Measurements from ENCODE around the gene DNAI7. TPM values are rescaled to one million over a fixed set of nuclear protein-coding genes. Genes with fewer than 3 reads are reported as not detected.

The DNAI7 gene, protein sequence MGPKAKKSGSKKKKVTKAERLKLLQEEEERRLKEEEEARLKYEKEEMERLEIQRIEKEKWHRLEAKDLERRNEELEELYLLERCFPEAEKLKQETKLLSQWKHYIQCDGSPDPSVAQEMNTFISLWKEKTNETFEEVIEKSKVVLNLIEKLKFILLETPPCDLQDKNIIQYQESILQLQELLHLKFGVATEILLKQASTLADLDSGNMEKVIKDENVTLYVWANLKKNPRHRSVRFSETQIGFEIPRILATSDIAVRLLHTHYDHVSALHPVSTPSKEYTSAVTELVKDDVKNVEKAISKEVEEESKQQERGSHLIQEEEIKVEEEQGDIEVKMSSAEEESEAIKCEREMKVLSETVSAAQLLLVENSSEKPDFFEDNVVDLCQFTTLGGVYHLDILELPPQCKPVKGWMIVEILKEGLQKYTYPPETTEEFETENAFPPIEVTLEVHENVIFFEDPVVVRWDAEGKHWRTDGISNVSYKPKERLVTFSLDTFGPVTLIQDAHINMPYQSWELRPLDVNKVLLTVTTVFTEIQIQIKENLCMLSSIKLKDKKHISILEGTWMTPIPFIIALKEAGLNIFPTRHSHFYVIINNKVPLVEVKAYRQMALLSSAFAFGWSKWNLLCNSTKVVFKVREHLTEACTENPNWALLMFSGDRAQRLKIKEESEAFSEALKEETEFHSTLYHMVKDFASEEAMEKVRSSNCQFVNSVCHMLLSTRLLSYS
- total RNA-seq: not detected in 2 replicates

DNA sequence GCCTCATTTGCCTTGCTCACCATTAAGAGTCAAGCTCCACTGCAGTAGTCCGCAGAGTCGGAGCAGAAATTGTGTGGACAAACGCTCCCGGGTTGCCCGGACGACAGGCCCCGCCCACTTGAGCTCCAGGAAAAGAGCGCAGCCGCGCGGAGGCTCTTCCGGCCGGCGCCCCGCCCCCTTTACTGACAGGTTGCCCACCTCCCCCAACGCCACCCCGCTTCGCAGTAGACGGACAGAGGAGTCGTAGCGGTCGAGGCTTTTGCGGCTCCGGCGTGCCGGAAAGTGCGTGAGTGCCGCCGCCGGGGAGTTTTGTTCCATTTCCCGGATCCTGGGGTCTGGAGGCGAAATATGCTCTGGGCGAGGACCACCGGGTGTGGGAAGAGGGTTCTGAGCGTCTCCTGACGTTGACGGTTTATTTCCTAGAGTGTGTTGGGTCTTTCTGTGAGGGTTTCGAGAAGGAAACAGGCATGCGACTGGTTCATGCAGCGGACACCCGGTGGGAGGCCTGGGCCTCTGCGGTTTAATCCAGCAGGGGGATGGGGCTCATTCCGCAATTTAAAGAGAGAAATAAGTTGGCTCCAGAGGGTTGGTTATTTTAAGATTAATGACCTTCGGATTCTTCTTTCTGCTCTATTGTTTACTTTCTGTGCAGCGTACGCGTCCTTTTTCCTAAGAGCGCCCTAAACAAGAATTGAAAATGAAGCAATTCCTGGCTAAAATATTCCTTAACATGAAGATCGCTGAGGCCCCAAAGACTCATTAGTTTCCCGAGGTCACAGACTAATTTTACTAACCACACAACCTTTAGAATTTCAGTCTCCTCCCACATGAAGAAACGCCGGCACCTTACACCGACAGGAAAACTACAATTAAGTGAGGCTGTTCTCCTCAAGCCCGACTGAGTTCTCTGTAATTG, at the start of gene DNAI7, which contains the start of gene ETFRF1:
DNAI7 (minus strand) TSS at position 105 of the 916 bp plus-strand sequence; CDS start at position 23, 82 bp downstream.
ETFRF1 (plus strand) TSS at position 182 of the 916 bp plus-strand sequence. CDS start 8,720 bp downstream, outside the sequence.
- intact Hi-C loops (cut with micrococcal nuclease): loop anchor here (1.0 kb wide), 3 partner anchors 55 to 192 kb away; partner anchors contain the start of gene KRAS

DNA sequence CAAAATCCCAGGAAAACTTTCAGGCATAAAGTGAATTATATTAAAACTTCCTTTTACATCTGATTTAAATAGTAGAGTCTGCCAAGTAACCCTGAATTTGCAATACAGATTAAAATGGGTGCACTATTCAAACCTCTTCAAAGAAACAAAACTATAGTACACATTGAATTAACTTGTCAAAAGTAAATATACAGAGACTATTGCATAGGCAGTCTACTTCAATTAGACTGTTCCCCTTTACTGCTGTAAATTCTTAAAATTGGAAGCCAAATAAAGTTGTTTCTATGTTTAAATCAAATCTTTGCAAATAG, 48.7 kb upstream of the DNAI7 start:
- intact Hi-C loops (cut with micrococcal nuclease): no loop called here

DNA sequence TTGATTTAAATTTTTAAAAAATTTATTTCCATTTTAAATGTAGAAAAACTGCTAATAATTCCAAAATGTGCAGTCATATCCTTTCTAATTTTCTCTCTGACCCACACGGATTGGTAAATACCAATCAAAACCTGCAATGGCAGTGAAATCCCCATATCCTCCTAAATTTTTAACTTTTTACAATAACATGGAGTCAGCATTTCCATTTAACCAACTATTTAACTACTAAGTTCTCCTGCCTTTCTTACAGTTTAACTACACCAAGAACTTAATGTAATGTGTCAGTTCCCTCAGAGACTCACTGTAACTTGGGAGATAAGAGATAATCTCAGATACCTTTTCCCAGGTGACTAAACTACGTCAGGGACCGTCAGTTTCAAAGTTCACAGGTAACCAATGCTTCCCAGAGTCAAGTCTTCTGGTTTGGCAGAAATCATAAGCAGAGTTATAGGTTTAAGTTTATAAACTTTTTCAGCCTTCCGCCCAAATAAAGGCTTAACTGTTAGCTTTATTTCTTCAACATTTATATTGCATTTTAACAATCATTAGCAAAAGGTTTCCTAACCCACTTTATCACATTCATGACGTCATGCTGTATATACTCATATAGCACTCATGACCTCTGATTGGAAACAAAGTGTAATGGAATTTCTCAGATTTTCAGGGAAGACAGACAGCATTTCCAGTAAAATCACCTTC, 48.2 kb upstream of the DNAI7 start:
- intact Hi-C loops (cut with micrococcal nuclease): no loop called here

DNA sequence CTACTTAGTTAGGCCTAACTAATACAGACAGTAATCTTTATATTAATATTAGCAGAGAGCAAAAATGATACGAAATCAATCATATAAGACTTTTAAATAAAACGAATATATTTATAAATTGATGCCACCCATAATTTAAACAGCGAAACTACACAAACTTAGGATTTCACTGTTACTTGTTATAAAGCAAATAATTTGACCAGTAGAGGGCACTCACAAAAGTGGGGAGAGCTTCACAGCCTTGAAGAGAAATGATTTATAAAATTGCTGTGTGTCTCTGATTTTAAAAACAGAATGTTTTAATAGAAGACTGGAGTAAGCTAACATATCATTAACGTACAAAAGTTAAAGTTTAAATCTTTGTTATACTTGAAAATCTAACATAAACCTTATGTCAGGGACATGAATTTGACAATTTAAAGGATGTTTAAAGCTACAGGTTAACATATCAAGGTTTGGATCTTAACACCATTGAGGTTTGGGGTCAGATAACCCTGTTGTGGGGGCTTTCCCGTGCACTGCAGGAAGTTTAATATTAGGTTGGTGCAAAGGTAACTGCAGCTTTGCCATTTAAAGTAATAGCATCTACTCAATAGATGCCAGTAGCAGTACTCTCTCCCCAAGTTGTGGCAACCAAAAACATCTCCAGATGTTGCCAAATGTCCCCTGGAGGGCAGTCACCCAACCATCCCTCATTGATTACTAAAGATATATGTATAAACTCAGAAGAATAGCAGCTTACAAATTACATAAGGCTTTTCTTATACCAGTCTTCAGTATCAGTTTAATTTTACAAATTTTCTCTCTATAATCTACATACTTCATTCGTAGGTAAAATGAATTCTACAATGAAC, 46.4 kb upstream of the DNAI7 start:
- intact Hi-C loops (cut with micrococcal nuclease): loop anchor here (1.0 kb wide), 2 partner anchors 9 to 146 kb away; partner anchors contain the start of gene KRAS

DNA sequence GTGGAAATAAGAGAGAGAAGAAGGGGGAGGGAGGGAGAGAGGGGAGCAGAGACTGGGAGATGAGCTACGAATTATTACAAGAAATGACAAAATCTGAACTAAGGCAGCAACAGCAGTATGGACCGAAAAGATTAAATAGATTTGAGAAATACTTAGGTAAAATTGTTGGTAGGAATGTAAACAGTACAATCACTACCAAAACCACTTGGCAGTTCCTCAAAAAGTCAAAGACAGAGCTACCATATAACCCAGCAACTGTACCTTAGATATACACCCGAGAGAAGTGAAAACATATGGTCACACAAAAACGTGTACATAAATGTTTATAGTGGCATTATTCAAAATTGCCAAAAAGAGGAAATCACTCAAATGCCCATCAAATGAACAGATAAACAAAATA, 41.7 kb upstream of the DNAI7 start:
- intact Hi-C loops (cut with micrococcal nuclease): no loop called here

DNA sequence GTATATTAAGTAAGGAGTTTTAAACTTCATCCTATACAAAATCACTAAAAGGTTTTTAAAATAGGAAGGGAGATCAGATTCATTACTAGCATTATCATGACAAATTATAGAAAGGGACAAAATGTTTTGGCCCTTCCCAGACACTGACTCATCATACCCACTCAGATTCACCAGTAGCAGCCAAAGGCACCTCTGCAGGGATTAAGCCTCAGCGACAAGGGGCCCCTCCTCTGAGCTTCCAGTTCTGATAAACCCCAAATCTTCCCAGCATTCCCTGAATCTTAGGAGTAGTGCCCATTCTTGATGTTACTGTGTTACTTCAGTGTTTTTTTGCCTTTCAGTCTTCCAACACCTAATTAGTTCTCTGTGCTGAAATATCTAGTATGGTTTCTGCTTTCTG, 41.2 kb upstream of the DNAI7 start:
- intact Hi-C loops (cut with micrococcal nuclease): no loop called here

DNA sequence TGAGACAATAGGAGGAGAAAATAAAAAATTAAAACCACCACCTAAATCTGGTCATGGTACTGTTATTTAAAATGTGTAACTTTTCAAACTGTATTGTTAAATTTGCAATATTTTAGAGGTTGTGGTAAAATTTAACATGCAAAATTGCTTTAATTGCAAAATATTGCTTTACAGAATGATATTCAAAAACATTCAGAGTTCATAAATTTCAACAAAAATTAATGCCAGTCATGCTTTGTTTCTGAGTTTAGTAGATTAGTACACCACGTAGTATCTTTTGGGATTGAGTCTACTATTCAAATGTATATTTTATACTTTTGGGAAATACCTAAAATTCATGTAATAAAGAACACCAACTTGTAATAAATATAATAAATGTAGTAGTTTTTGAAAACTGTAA, 18.4 kb upstream of the DNAI7 start:
- intact Hi-C loops (cut with micrococcal nuclease): loop anchor here (10.0 kb wide), 1 partner anchor 341 kb away; the partner anchor contains the start of gene LMNTD1

DNA sequence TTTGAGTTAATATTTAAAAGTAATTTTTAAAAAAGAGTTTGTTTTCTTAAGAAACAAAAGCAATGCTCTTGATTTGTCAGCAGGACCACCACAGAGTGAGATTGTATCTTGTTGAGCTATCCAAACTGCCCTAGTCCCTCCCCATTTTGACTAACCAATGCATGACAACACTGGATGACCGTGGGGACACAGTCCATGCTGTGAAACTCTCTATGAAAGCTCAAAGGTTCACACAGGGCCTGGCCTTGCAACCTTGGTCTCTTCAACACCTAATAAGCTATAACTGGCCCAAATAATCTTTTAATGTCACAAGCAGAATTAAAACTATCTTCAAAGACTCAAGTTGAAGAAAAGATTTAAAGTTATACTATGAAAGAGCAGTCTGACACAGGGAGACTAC, 13.6 kb upstream of the DNAI7 start:
- intact Hi-C loops (cut with micrococcal nuclease): no loop called here

DNA sequence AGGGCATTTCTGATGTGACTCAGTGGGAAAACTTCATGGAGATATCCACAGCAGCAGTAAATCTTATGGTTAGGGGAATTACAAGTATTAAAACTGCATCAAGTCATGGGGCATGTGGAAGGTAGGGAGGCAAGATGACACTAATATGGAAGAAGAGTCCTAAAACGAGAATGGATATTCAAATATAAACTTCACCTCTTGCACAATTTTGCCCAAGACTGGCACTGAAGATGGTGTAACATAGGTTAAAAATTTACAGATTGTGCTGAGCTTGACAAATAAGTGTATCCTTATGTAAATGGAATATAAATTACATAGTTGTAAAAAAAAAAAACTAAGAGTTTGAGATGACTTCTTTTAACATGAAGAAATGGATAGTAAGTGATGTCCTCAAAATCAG, 12.9 kb upstream of the DNAI7 start:
- intact Hi-C loops (cut with micrococcal nuclease): no loop called here

DNA sequence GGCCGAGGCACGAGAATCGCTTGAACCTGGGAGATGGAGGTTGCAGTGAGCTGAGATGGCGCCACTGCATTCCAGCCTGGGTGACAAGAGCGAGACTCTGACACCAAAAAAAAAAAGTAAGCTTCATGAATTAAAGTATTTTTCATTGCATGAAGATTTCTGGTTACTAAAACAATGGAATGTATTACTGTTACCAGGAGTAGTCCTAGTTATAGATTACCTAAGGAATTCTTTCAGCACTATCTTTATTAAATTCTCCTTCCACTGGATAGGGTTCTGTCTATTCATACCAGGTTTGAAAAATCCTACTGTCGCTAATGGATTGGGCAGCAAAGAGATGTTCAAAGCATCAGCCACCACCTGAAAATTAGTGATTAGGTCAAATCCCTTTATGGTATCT, 12.5 kb upstream of the DNAI7 start:
- intact Hi-C loops (cut with micrococcal nuclease): no loop called here

DNA sequence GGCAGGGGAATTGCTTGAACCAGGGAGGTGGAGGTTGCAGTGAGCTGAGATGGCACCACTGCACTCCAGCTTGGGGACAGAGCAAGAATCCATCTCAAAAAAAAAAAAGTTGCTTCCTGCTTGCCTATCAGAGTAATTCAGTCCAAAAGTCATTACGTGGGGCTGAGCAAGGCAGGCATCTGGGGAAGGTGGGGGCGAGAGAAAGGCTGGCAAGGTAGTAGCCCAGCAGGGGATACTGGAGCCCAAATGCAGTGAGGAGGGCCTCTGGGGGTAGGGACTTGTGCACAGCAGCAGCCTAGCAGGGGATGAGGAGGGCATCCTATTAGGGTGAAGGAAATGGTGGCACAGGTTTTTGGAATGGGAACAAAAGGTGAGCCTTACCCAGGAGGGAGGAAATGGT, 7.2 kb upstream of the DNAI7 start:
- intact Hi-C loops (cut with micrococcal nuclease): no loop called here

DNA sequence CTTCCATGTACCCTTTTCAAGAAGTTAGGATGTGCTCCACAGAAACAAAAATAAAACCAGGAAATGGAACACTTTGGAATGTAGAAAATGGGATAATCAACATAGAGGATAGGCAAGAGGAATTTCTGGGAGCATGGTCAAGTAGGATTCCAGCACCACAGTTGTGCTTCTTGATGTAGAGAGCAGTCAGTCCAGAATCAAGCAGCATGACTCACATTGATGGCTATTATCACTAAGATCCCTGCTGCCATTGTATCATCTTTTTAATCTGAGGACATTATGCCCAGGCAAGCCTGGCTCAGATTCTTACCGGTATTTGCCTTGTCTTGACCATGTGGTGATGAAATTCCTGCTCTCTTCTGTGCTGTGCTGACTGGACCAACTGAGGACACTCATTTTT, 5.7 kb upstream of the DNAI7 start:
- intact Hi-C loops (cut with micrococcal nuclease): no loop called here

DNA sequence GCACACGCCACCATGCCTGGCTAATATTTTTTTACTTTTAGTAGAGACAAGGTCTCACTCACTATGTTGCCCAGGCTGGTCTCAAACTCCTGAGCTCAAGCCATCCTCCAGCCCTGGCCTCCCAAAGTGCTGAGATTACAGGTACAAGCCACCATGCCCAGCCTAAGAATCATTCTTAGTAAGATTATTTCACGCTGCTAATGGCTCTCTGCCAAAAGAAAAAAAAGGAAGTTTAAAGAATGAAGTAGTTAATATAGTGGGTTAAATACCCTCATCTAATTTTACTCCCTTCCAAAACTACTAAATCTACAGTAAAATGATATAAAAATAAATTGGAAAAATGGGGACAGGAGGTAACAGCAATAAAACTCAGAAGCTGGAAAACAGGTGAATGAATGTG, 2.6 kb upstream of the DNAI7 start:
- intact Hi-C loops (cut with micrococcal nuclease): no loop called here

DNA sequence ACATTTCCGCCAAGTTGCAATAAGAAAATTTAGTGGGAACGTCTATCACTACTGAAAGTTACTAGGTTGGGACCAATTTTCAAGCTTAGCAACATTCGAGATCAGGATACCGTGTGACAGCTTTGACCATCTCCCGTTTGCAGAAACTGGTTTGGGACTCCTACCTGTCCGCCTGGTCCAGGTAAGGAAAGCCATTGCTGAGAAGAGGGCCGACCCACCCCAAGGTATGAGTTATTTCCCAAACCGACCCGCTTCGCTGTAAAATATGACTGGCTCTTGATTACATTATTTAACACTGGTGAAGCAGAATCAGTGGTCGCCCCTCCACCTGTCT, 271 bp downstream of the DNAI7 start:
- intact Hi-C loops (cut with micrococcal nuclease): loop anchor here (1.0 kb wide), 3 partner anchors 56 to 193 kb away; partner anchors contain the start of gene KRAS

DNA sequence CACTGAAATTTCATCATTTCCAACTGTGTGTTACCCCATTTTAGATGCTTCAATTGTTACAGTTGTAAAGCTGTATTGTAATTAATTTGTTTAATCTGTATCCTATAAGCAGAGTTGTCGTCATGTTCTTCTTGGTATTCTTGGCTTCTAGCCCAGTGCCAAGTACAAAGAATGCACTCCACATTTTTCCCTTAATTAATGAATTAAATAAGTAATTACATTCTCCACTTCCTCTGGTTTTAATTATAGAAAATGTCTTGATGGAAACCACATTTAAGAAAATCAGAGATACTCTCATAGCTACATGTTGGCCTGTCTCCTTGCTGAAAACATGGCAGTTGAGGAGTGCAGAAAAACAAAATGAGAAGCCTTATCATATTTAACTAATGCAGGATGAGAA, 746 bp downstream of the DNAI7 start:
- intact Hi-C loops (cut with micrococcal nuclease): no loop called here

DNA sequence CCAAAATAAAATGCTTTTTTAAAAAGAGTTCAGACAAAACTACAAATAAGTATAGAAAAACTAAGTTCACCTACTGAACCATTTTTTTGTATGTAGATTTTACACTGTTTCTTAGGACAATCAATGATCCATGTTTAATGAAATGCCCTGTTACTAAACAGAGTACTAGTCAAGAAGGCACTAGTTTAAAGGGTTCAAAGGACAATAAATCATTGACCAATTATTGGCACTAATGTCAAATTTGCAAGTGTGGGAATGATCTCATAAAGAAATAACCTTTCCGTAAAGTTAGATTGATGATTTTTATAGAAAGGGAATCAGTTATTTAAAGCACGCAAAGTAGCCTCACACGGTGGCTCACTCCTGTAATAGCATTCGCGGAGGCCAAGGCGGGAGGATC, 4.2 kb downstream of the DNAI7 start:
- intact Hi-C loops (cut with micrococcal nuclease): no loop called here

DNA sequence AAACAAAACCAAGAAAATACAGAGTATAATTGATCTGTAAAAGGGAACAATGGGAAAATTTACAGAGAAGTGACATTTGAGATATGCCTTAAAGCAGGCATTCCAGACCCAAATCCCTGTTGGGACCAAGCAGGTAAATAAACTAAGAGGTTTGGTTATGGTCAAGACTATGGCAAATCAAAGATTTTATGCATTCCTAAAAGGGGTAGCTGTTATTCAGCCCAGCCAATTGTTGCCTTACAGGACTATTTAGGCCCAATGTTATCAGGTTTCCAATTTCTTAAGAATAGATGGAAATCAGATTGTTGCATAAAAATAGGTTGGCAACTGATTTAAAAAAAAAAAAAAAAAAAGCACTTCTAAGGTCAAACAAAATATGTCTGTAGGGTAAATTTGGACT, 5.3 kb downstream of the DNAI7 start:
- intact Hi-C loops (cut with micrococcal nuclease): no loop called here

DNA sequence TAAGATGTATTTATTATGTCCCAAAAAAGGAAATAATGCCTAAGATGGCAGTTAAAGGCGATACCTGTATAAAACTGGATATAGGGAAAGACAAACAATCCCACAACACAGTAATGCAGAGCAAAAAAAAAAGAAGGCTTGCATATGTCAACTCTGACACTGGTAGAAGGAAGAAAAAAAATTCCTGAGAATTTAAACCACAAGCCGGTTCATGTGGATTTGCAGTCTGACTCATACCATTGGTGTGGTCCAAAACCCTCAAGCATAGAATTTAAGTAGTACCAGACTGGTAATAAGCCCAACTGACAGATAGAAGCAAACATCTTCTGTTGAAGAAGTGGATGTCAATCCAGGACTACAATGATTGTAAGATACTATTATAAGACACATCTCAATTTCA, 7.2 kb downstream of the DNAI7 start:
- intact Hi-C loops (cut with micrococcal nuclease): no loop called here

DNA sequence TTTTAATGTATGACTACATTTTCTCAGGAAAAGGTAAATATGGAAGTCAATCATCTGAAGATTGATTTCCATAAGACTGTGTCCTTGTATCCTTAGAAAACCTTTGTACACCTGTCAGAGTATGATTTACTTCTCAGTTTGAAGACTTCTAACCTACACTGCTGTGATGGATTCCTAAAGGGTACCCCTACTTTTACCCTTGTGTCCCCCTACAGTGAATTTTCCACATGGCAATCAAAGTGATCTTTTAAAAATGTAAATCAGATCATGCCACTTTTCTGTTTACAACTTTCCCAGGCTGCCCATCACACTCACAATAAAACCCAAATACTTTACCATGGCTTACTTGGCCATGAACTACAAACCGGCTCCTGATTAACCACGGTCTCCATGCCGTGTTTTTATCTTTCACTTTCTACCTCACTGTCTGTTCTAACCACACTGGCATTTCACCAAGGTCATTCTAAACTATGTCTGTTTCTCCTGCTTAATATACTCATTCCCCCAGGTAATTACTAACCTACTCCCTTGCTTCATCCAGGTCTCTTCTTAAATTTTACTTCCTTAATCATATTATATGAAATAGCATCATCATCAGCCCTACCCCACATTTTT, 8.1 kb downstream of the DNAI7 start:
- intact Hi-C loops (cut with micrococcal nuclease): no loop called here

Measured in T-helper 2 cell treated with Interferon-gamma antibody and Interleukin-4, amounts not matched to agents 100 ng/mL and 5 ng/mL, for 36 hours (primary cell).